Stimulated activated CD4-positive, alpha-beta T cell treated with anti-CD3 and anti-CD28 coated beads, Interleukin-15, amount 100 ng/mL, for 48 hours (primary cell): Measurements from ENCODE around the gene TTLL7.
"Not testable (repeated sequence)": the region's sequence is repeated elsewhere in the genome, so short reads cannot be mapped to it uniquely, and the experiment has no call there.

Source experiments
- DNase-seq, 2 donors: peaks; one replicate each; pipeline ENCODE4 v3.0.0-alpha.2; 2020; ENCODE audit warnings: low read depth in 2 of 2

Gene TTLL7

GRCh38 chr1:83996621-83997020 is 2.3 kb downstream of the TTLL7 start:
- DNase-seq, result no peak

GRCh38 chr1:83996191-83996590 is 2.7 kb downstream of the TTLL7 start:
- DNase-seq, result no peak

GRCh38 chr1:83995649-83996048 is 3.3 kb downstream of the TTLL7 start:
- no peak for DNase-seq

GRCh38 chr1:83994111-83994510 is 4.8 kb downstream of the TTLL7 start:
- no peak for DNase-seq

GRCh38 chr1:83990734-83991133 is 8.2 kb downstream of the TTLL7 start:
- no peak for DNase-seq

- DNase-seq, result no peak
Measured at GRCh38 chr1:83985048-83985447, 13.9 kb downstream of the TTLL7 start.

GRCh38 chr1:83983918-83984317 is 15.0 kb downstream of the TTLL7 start:
- DNase-seq, result not testable (repeated sequence)

- no peak for DNase-seq
Measured at GRCh38 chr1:83978056-83978455, 20.9 kb downstream of the TTLL7 start.

GRCh38 chr1:83976920-83977319 is 22.0 kb downstream of the TTLL7 start:
- DNase-seq, result no peak

- no peak for DNase-seq
Measured at GRCh38 chr1:83970802-83971201, 28.1 kb downstream of the TTLL7 start.

- no peak for DNase-seq
Measured at GRCh38 chr1:83970114-83970513, 28.8 kb downstream of the TTLL7 start.

- DNase-seq, result no peak
Measured at GRCh38 chr1:83967336-83967735, 31.6 kb downstream of the TTLL7 start.

- DNase-seq, result no peak
Measured at GRCh38 chr1:83964153-83964552, 34.8 kb downstream of the TTLL7 start.

GRCh38 chr1:83961571-83962295 is 37.2 kb downstream of the TTLL7 start:
- DNase-seq, result no peak

- no peak for DNase-seq
Measured at GRCh38 chr1:83960669-83961277, 38.2 kb downstream of the TTLL7 start.

GRCh38 chr1:83959824-83960498 is 39.0 kb downstream of the TTLL7 start:
- no peak for DNase-seq

- no peak for DNase-seq
Measured at GRCh38 chr1:83958704-83959103, 40.2 kb downstream of the TTLL7 start.

- DNase-seq, result no peak
Measured at GRCh38 chr1:83954166-83954823, 44.6 kb downstream of the TTLL7 start.

- no peak for DNase-seq
Measured at GRCh38 chr1:83950106-83950661, 48.7 kb downstream of the TTLL7 start.

- no peak for DNase-seq
Measured at GRCh38 chr1:83942914-83943313, 56.0 kb downstream of the TTLL7 start.

- no peak for DNase-seq
Measured at GRCh38 chr1:83934550-83934949, 64.4 kb downstream of the TTLL7 start.

GRCh38 chr1:83932693-83933092 is 66.2 kb downstream of the TTLL7 start:
- DNase-seq, result no peak
